DND-41 (cell line): ENCODE results near the gene COL23A1.

Experiments
- EZH2 ChIP-seq: IDR thresholded peaks from 3 replicates; pipeline ENCODE4 v1.6.1; 2012; ENCODE audit warnings: borderline replicate concordance, low read depth, mild to moderate bottlenecking, moderate library complexity, low read length, inconsistent platforms; ENCODE audit not compliant: severe bottlenecking
- TF ChIP-seq, protein P1 (sequence below): IDR thresholded peaks from 2 replicates; pipeline ENCODE4 v1.5.1; 2012; ENCODE audit warnings: borderline replicate concordance, low read length, moderate library complexity, mild to moderate bottlenecking; ENCODE audit not compliant: poor library complexity, severe bottlenecking; ENCODE audit errors: extremely low read depth

DNA sequence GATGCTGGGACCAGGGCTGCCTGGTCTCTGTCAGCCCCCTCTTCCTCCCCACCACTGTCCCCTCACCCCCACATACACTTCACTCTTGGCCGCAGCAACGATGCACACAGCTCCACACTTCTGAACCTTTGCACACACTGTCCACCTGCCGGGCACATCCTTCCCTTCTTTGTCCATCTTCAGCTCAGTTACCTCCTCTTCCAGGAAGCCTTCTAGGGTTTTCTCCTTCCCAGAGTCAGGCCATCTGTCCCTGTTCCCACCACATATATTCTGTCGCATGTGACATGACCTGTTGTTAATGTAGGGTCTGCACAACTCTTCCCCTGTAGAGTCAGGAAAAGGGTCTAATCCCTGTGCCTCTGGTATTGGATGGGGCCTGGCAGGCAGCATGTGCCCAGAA, 319.0 kb downstream of the COL23A1 start:
- TF ChIP-seq, protein P1, sequence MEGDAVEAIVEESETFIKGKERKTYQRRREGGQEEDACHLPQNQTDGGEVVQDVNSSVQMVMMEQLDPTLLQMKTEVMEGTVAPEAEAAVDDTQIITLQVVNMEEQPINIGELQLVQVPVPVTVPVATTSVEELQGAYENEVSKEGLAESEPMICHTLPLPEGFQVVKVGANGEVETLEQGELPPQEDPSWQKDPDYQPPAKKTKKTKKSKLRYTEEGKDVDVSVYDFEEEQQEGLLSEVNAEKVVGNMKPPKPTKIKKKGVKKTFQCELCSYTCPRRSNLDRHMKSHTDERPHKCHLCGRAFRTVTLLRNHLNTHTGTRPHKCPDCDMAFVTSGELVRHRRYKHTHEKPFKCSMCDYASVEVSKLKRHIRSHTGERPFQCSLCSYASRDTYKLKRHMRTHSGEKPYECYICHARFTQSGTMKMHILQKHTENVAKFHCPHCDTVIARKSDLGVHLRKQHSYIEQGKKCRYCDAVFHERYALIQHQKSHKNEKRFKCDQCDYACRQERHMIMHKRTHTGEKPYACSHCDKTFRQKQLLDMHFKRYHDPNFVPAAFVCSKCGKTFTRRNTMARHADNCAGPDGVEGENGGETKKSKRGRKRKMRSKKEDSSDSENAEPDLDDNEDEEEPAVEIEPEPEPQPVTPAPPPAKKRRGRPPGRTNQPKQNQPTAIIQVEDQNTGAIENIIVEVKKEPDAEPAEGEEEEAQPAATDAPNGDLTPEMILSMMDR = no peak
- no peak for TF ChIP-seq EZH2
